GM12878 (cell line): Measurements from ENCODE around the gene BNIP5. TPM values are rescaled to one million over a fixed set of nuclear protein-coding genes. Genes with fewer than 3 reads are reported as not detected.

Experiments used
- ATAC-seq: fragments of 200-7000 bp; cut with Tn5 transposase; 3 replicates; pipeline ENCODE4 v1.9.1; 2020; ENCODE audit warnings: mild to moderate bottlenecking, moderate library complexity
- BruUV-seq: library from RNA; stranded (reverse); fragments of 400-500 nt; replicated peaks from 2 replicates; lab custom pipeline; 2021; lab: Mats Ljungman, UMichigan
- CTCF ChIA-PET: fragments of 300-600 bp; sonication (Branson Sonifier 250); formaldehyde crosslinking; extraction: SDS; loops from one replicate; lab custom pipeline; 2021; ENCODE audit warnings: inconsistent platforms; lab: Yijun Ruan, JAX
- POLR2A ChIA-PET: fragments of 350-600 bp; formaldehyde crosslinking; extraction: SDS; loops from one replicate; lab custom pipeline; 2021; ENCODE audit warnings: inconsistent platforms; lab: Charles Lee
- RAD21 ChIA-PET: fragments of 300-600 bp; sonication (Branson Sonifier 250); formaldehyde crosslinking; loops from one replicate; lab custom pipeline; 2023; ENCODE audit warnings: antibody characterized with exemption; ENCODE audit not compliant: unreplicated experiment; lab: Charles Lee
- SMC1A ChIA-PET: fragments of 300-600 bp; sonication (Branson Sonifier 250); formaldehyde crosslinking; loops from one replicate; lab custom pipeline; 2023; ENCODE audit not compliant: unreplicated experiment, uncharacterized antibody; lab: Charles Lee
- DNase-seq: peaks from one replicate; pipeline ENCODE4 v3.0.0-alpha.2; 2011; ENCODE audit warnings: low read depth, low spot score
- FAIRE-seq: peaks from 3 replicates; lab custom pipeline; 2011; peaks lifted over from hg19 to GRCh38; lab: Jason Lieb, UNC
- H2AFZ ChIP-seq: 2 replicates; pipeline ENCODE4 v1.6.0; 2011; ENCODE audit warnings: low read depth, low read length, control low read depth; ENCODE audit not compliant: control insufficient read depth
- H3K27ac ChIP-seq: 2 replicates; pipeline ENCODE4 v1.5.1; 2011; ENCODE audit warnings: control low read depth; ENCODE audit not compliant: control insufficient read depth, insufficient read depth
- H3K27me3 ChIP-seq, 2 experiments: replicated peaks in 1 of 2; 2 replicates each; pipeline versions ENCODE4 v1.6.0 to v1.6.1; 2011; ENCODE audit warnings: low read length in 1 of 2; ENCODE audit not compliant: control insufficient read depth in 2 of 2, insufficient read depth in 2 of 2
- H3K36me3 ChIP-seq, 2 experiments: 2 replicates each; pipeline ENCODE4 v1.5.1; 2011; ENCODE audit warnings: low read length in 1 of 2; ENCODE audit not compliant: control insufficient read depth in 2 of 2, insufficient read depth in 2 of 2
- H3K4me1 ChIP-seq: 2 replicates; pipeline ENCODE4 v1.6.1; 2011; ENCODE audit warnings: mild to moderate bottlenecking, low read length, moderate library complexity, mixed read lengths; ENCODE audit not compliant: control insufficient read depth, insufficient read depth
- H3K4me2 ChIP-seq: 2 replicates; pipeline ENCODE4 v1.6.0; 2011; ENCODE audit warnings: control low read depth; ENCODE audit not compliant: control insufficient read depth, insufficient read depth
- H3K4me3 ChIP-seq: fragments of 200-600 bp; sonication (generic); 2 replicates; pipeline ENCODE4 v1.5.1; 2016
- H3K79me2 ChIP-seq: 2 replicates; pipeline ENCODE4 v1.6.0; 2011; ENCODE audit warnings: low read length; ENCODE audit not compliant: control insufficient read depth, insufficient read depth
- H3K9ac ChIP-seq: 2 replicates; pipeline ENCODE4 v1.8.0; 2011; ENCODE audit warnings: low read length, control low read depth, mixed read lengths; ENCODE audit not compliant: control insufficient read depth, insufficient read depth
- H3K9me3 ChIP-seq: replicated peaks from 3 replicates; pipeline ENCODE4 v1.5.1; 2011; ENCODE audit warnings: mild to moderate bottlenecking, low read length; ENCODE audit not compliant: control insufficient read depth, insufficient read depth
- H4K20me1 ChIP-seq: 2 replicates; pipeline ENCODE4 v1.6.0; 2011; ENCODE audit not compliant: control insufficient read depth, insufficient read depth
- CBFB ChIP-seq: IDR thresholded peaks from 2 replicates; pipeline ENCODE4 v1.6.1; 2016; ENCODE audit warnings: antibody characterized with exemption, low read depth
- GATAD2B ChIP-seq: fragments of 450-650 bp; conservative IDR thresholded peaks from 2 replicates; pipeline ENCODE4 v1.6.1; 2017; ENCODE audit warnings: low read depth, mild to moderate bottlenecking, moderate library complexity
- HDAC6 ChIP-seq: fragments of 200-600 bp; sonication (generic); IDR thresholded peaks from one replicate; pipeline ENCODE4 v1.8.0; 2017; ENCODE audit warnings: antibody characterized with exemption; ENCODE audit not compliant: unreplicated experiment
- RAD51 ChIP-seq: fragments of 450-650 bp; IDR thresholded peaks from 2 replicates; pipeline ENCODE4 v1.6.1; 2016; ENCODE audit warnings: moderate library complexity, mild to moderate bottlenecking, inconsistent platforms
- RB1 ChIP-seq: fragments of 450-650 bp; formaldehyde crosslinking; IDR thresholded peaks from 2 replicates; pipeline ENCODE4 v1.6.1; 2017; ENCODE audit warnings: mild to moderate bottlenecking, borderline replicate concordance
- RELA ChIP-seq: fragments of 450-650 bp; IDR thresholded peaks from 2 replicates; pipeline ENCODE4 v1.8.0; 2014; ENCODE audit warnings: borderline replicate concordance; ENCODE audit not compliant: partially characterized antibody
- RFX5 ChIP-seq: IDR thresholded peaks from 2 replicates; pipeline ENCODE4 v1.6.1; 2011; ENCODE audit warnings: low read depth, low read length, improper control_type of control experiment
- SMAD5 ChIP-seq: IDR thresholded peaks from 2 replicates; pipeline ENCODE4 v1.6.1; 2016; ENCODE audit warnings: antibody characterized with exemption, low read depth
- TAF1 ChIP-seq: IDR thresholded peaks from 2 replicates; pipeline ENCODE4 v1.6.1; 2011; ENCODE audit warnings: mild to moderate bottlenecking, low read depth, low read length, borderline replicate concordance
- ZZZ3 ChIP-seq: IDR thresholded peaks from 2 replicates; pipeline ENCODE4 v1.6.1; 2011; ENCODE audit warnings: low read depth; ENCODE audit not compliant: control insufficient read depth, insufficient read length
- WGBS: methylation state at CpG from one replicate; pipeline ENCODE4 v1.1.6; 2016; ENCODE audit warnings: low lambda C conversion rate; ENCODE audit not compliant: insufficient replicate concordance, insufficient coverage; ENCODE audit errors: missing lambda C conversion rate; 5-methylcytosine and 5-hydroxymethylcytosine counted together
- in situ Hi-C: fragments of 300-500 bp; cut with MboI; formaldehyde crosslinking; loops from 9 replicates; pipeline ENCODE4 v1.14.3; 2018; ENCODE audit warnings: mixed read lengths
- intact Hi-C: fragments of 100-400 bp; cut with micrococcal nuclease; formaldehyde crosslinking; loops from one replicate; pipeline ENCODE4 v1.14.2; 2022; ENCODE audit not compliant: unreplicated experiment
- polyA plus RNA-seq, 11 experiments: library from polyadenylated mRNA; depleted of rRNA in 4 of 11; unstranded in 6 of 11; stranded (reverse) in 5 of 11; fragments of >200 nt; fragmentation: Nextera tagmentation in 4 of 11; fragmentation: Illumina TruSeq in 1 of 11; extraction: Ambion mirVana in 4 of 11; extraction: Trizol in 1 of 11; gene quantifications; 1 replicate in 1 of 11; 2 replicates in 10 of 11; pipeline versions ENCODE4 v1.2.1 to v1.2.3, GENCODE V29; 2011 to 2016; ENCODE audit warnings: inconsistent platforms in 2 of 11, missing spikeins in 2 of 11, low read depth in 1 of 11
- total RNA-seq, 4 experiments: library from RNA; depleted of rRNA in 3 of 4; stranded (reverse); fragments of >200 nt in 3 of 4; fragmentation: Illumina TruSeq in 1 of 4; extraction: Trizol in 1 of 4; gene quantifications; 2 replicates each; pipeline versions ENCODE4 v1.2.1 to v1.2.3, GENCODE V29; 2013 to 2021
- TF ChIP-seq, protein P1 (sequence below): IDR thresholded peaks from 2 replicates; pipeline ENCODE4 v1.6.1; 2012; ENCODE audit warnings: mild to moderate bottlenecking, low read depth, low read length
- TF ChIP-seq, protein P2 (sequence below): fragments of 450-650 bp; formaldehyde crosslinking; IDR thresholded peaks from 2 replicates; pipeline ENCODE4 v1.4.0; 2022; ENCODE audit warnings: mild to moderate bottlenecking, moderate library complexity

Gene BNIP5
- total and polyA plus RNA-seq, 10 of the 15 experiments (the other 5 are each of a cell fraction or from before 2014, with no cell fraction given): 0.02 to 0.68 (median 0.05) TPM; not detected in 2

DNA sequence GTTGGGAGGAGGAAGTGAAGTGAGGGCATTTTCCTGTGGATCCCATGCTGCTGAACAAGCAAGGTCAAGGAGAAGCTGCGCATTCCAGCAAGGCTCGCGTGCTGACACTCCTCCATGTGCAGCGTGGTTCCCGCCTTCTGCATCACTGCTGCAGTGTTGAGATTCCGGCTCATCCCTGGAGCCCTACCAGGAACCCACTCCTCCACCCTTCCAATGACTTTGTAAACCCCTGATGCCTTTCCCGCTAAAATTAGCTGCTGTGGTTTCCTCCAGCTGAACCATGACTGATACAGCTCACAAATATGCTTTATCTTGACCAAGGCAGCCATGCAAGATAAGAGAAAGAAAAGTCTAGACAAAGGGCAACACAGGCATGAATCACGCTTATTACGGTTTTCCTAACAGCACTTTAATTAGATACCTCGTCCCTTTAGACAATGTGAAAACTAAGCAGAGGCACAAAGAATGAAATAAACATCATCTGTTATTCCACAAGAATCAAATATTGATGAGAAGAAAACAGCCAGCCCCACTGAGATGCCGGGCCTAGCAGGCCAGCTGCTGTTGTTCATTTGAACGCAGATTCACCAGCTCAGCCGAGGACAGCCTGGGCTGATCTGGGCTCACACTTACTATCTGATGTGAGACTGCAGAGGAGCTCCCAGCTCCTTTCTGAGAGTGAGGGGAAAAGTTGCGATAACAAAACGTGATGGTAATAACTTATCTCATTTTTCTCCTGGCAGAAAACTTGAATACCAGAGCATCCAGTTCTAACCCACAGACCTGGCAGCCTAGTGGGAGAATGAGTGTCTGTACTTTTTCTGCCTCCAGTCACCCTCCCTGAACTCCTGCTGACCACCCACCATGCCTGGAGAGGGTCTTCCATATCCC, 14.2 kb upstream of the BNIP5 start (continued):
- TF ChIP-seq HDAC6 (no peak), GATAD2B (no peak), SMAD5 (no peak)
- TF ChIP-seq, all 136 proteins: peak for 0

DNA sequence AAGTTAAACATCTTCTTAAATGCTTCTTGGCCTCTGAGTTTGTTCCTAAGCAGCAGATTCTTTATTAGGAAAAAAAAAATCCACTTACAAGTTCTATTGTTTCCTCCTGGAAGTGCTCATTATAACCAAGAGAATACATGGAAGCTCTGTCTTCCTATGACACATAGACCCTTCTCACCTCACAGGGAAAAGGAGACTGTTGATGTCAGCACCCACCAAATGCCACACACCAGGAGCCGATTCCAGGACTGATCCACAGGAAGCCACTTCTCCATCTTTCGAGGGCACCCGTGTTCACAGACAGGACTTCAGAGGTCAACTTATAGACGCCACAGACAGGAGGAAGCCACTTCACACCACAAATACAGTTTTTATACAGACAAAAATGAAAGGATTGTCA, 13.4 kb upstream of the BNIP5 start:
- ChIA-PET CTCF (interaction anchor here (1.8 to 19.9 kb wide), 3 partner anchors 7 to 255 kb away, joined by 3 to 483 read pairs (median 483); partner anchors contain the start of gene BNIP5), RAD21 (interaction anchor here (1.0 to 3.0 kb wide), 2 partner anchors 8 to 48 kb away, joined by 3 to 19 read pairs; no protein-coding TSS in a partner anchor), POLR2A (interaction anchor here (1.3 kb wide), 1 partner anchor 9 kb away, joined by 4 read pairs; no protein-coding TSS in a partner anchor), SMC1A (interaction anchor here (1.7 to 19.6 kb wide), 3 partner anchors 8 to 10 kb away, joined by 6 to 386 read pairs (median 33); partner anchors contain the start of gene BNIP5)
- Histone ChIP-seq H3K36me3 (no peaks in the 10 kb centered on the region), H3K79me2 (no peaks in the 10 kb centered on the region), H3K4me1 (no peaks in the 10 kb centered on the region), H3K4me2 (no peak overlapping the region), H3K27ac (no peak overlapping the region), H3K4me3 (no peak overlapping the region), H2AFZ (no peak overlapping the region), H3K9me3 (no peaks in the 10 kb centered on the region), H3K27me3 (no peaks in the 10 kb centered on the region), H3K9ac (no peak overlapping the region), H4K20me1 (no peaks in the 10 kb centered on the region)
- 38% methylated on average over 4 of the region's 4 CpGs for WGBS
- intact Hi-C loops (no loop called here), in situ Hi-C loops (no loop called here)
- no peak for FAIRE-seq
- no peak for TF ChIP-seq CBFB
- TF ChIP-seq, protein P1, sequence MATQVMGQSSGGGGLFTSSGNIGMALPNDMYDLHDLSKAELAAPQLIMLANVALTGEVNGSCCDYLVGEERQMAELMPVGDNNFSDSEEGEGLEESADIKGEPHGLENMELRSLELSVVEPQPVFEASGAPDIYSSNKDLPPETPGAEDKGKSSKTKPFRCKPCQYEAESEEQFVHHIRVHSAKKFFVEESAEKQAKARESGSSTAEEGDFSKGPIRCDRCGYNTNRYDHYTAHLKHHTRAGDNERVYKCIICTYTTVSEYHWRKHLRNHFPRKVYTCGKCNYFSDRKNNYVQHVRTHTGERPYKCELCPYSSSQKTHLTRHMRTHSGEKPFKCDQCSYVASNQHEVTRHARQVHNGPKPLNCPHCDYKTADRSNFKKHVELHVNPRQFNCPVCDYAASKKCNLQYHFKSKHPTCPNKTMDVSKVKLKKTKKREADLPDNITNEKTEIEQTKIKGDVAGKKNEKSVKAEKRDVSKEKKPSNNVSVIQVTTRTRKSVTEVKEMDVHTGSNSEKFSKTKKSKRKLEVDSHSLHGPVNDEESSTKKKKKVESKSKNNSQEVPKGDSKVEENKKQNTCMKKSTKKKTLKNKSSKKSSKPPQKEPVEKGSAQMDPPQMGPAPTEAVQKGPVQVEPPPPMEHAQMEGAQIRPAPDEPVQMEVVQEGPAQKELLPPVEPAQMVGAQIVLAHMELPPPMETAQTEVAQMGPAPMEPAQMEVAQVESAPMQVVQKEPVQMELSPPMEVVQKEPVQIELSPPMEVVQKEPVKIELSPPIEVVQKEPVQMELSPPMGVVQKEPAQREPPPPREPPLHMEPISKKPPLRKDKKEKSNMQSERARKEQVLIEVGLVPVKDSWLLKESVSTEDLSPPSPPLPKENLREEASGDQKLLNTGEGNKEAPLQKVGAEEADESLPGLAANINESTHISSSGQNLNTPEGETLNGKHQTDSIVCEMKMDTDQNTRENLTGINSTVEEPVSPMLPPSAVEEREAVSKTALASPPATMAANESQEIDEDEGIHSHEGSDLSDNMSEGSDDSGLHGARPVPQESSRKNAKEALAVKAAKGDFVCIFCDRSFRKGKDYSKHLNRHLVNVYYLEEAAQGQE: no peak
- no peak for TF ChIP-seq RFX5
- no peak for TF ChIP-seq TAF1
- TF ChIP-seq, protein P2, sequence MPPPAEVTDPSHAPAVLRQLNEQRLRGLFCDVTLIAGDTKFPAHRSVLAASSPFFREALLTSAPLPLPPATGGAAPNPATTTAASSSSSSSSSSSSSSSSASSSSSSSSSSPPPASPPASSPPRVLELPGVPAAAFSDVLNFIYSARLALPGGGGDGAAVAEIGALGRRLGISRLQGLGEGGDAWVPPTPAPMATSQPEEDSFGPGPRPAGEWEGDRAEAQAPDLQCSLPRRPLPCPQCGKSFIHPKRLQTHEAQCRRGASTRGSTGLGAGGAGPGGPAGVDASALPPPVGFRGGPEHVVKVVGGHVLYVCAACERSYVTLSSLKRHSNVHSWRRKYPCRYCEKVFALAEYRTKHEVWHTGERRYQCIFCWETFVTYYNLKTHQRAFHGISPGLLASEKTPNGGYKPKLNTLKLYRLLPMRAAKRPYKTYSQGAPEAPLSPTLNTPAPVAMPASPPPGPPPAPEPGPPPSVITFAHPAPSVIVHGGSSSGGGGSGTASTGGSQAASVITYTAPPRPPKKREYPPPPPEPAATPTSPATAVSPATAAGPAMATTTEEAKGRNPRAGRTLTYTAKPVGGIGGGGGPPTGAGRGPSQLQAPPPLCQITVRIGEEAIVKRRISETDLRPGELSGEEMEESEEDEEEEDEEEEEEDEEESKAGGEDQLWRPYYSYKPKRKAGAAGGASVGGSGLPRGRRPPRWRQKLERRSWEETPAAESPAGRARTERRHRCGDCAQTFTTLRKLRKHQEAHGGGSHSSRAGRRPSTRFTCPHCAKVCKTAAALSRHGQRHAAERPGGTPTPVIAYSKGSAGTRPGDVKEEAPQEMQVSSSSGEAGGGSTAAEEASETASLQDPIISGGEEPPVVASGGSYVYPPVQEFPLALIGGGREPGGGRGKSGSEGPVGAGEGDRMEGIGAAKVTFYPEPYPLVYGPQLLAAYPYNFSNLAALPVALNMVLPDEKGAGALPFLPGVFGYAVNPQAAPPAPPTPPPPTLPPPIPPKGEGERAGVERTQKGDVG (CRISPR knock-in tag): no peak
- no peak for TF ChIP-seq RB1
- TF ChIP-seq RELA: no peak
- TF ChIP-seq ZZZ3: no peak
- TF ChIP-seq RAD51: no peak
- no peak for ATAC-seq
- DNase-seq: no peak
- no TSS peak for BruUV-seq
